Measurements from ENCODE around the gene PLEKHM1. TPM values are rescaled to one million over a fixed set of nuclear protein-coding genes. Genes with fewer than 3 reads are reported as not detected.
A peak's percentile ranks its signal among the peaks of the same experiment; 100 is the strongest.

The PLEKHM1 gene
- total RNA-seq, 2 experiments from 2014 or later = 48.6 to 53.0 TPM

GRCh38 chr17:45424769-45425124 is 65.8 kb downstream of the PLEKHM1 start:
- H3K4me3 Mint-ChIP-seq = no peak overlapping the region
- ChIA-PET CTCF (no interaction called here), POLR2A (no interaction called here)
- no peak for DNase-seq
- no peaks in the 10 kb centered on the region for H3K9me3 Mint-ChIP-seq
- H3K27me3 Mint-ChIP-seq = no peaks in the 10 kb centered on the region
- H3K36me3 Mint-ChIP-seq (ENCODE audit: low read depth) = peaks cover 6% of the 10 kb centered on the region
- H3K4me1 Mint-ChIP-seq = peaks cover 14% of the 10 kb centered on the region
- no peak overlapping the region for H3K27ac Mint-ChIP-seq

- H3K9me3 Mint-ChIP-seq = no peaks in the 10 kb centered on the region
- CTCF ChIA-PET = no interaction called here
- no peak overlapping the region for H3K27ac Mint-ChIP-seq
- H3K4me3 Mint-ChIP-seq = no peak overlapping the region
- peaks cover 14% of the 10 kb centered on the region for H3K4me1 Mint-ChIP-seq
- peaks cover 3% of the 10 kb centered on the region for H3K27me3 Mint-ChIP-seq
- POLR2A ChIA-PET = no interaction called here
- DNase-seq = no peak
- peaks cover 3% of the 10 kb centered on the region for H3K36me3 Mint-ChIP-seq (ENCODE audit: low read depth)
Measured at GRCh38 chr17:45423975-45424335, 66.6 kb downstream of the PLEKHM1 start.

- DNase-seq = no peak
- CTCF ChIA-PET = no interaction called here
- Mint-ChIP-seq H3K4me1 (peaks cover 9% of the 10 kb centered on the region), H3K4me3 (no peak overlapping the region), H3K27ac (no peak overlapping the region), H3K36me3 (ENCODE audit: low read depth) (no peaks in the 10 kb centered on the region), H3K9me3 (no peaks in the 10 kb centered on the region), H3K27me3 (peaks cover 3% of the 10 kb centered on the region)
- POLR2A ChIA-PET = no interaction called here
Measured at GRCh38 chr17:45423304-45423974, 67.1 kb downstream of the PLEKHM1 start.

- Mint-ChIP-seq H3K4me1 (peaks cover 32% of the 10 kb centered on the region), H3K4me3 (no peak overlapping the region), H3K27ac (peak overlapping the region; percentile 22), H3K9me3 (no peaks in the 10 kb centered on the region), H3K27me3 (peaks cover 3% of the 10 kb centered on the region), H3K36me3 (ENCODE audit: low read depth) (peaks cover 4% of the 10 kb centered on the region)
- ChIA-PET POLR2A (no interaction called here), CTCF (interaction anchor here (0.7 kb wide), 1 partner anchor 640 kb away, joined by 3 read pairs; no protein-coding TSS in a partner anchor)
- no peak for DNase-seq
Measured at GRCh38 chr17:45414990-45415881, 75.3 kb downstream of the PLEKHM1 start.

GRCh38 chr17:45413498-45413923 is 77.0 kb downstream of the PLEKHM1 start:
- ChIA-PET CTCF (interaction anchor here (0.7 to 3.1 kb wide), 2 partner anchors 14 to 81 kb away, joined by 3 to 11 read pairs; no protein-coding TSS in a partner anchor), POLR2A (no interaction called here)
- Mint-ChIP-seq H3K36me3 (ENCODE audit: low read depth) (peaks cover 10% of the 10 kb centered on the region), H3K27me3 (no peaks in the 10 kb centered on the region), H3K4me1 (peaks cover 40% of the 10 kb centered on the region), H3K27ac (no peak overlapping the region), H3K9me3 (no peaks in the 10 kb centered on the region), H3K4me3 (no peak overlapping the region)
- DNase-seq = no peak

GRCh38 chr17:45411348-45412105 is 79.0 kb downstream of the PLEKHM1 start:
- POLR2A ChIA-PET = no interaction called here
- no peaks in the 10 kb centered on the region for H3K9me3 Mint-ChIP-seq
- peak overlapping the region; percentile 98 for H3K27ac Mint-ChIP-seq
- peak overlapping the region; percentile 95 for H3K4me3 Mint-ChIP-seq
- peaks cover 58% of the 10 kb centered on the region for H3K4me1 Mint-ChIP-seq
- DNase-seq = no peak
- H3K36me3 Mint-ChIP-seq (ENCODE audit: low read depth) = peaks cover 24% of the 10 kb centered on the region
- CTCF ChIA-PET = interaction anchor here (3.1 kb wide), 1 partner anchor 16 kb away, joined by 11 read pairs; no protein-coding TSS in a partner anchor
- no peaks in the 10 kb centered on the region for H3K27me3 Mint-ChIP-seq

GRCh38 chr17:45410144-45411091 is 80.1 kb downstream of the PLEKHM1 start:
- H3K27me3 Mint-ChIP-seq = no peaks in the 10 kb centered on the region
- peak; percentile 71 for DNase-seq
- H3K4me3 Mint-ChIP-seq = peak overlapping the region; percentile 95
- peaks cover 28% of the 10 kb centered on the region for H3K36me3 Mint-ChIP-seq (ENCODE audit: low read depth)
- ChIA-PET POLR2A (no interaction called here), CTCF (interaction anchor here (1.2 to 1.8 kb wide), 6 partner anchors 10 to 261 kb away, joined by 3 to 7 read pairs (median 4); partner anchors contain the start of gene HEXIM1)
- peak overlapping the region; percentile 98 for H3K27ac Mint-ChIP-seq
- no peaks in the 10 kb centered on the region for H3K9me3 Mint-ChIP-seq
- peaks cover 60% of the 10 kb centered on the region for H3K4me1 Mint-ChIP-seq

- H3K4me1 Mint-ChIP-seq = peaks cover 55% of the 10 kb centered on the region
- DNase-seq = no peak
- no peaks in the 10 kb centered on the region for H3K27me3 Mint-ChIP-seq
- CTCF ChIA-PET = interaction anchor here (1.2 to 1.8 kb wide), 7 partner anchors 9 to 261 kb away, joined by 3 to 7 read pairs (median 4); partner anchors contain the start of gene HEXIM1
- peak overlapping the region; percentile 98 for H3K27ac Mint-ChIP-seq
- H3K36me3 Mint-ChIP-seq (ENCODE audit: low read depth) = peaks cover 27% of the 10 kb centered on the region
- H3K9me3 Mint-ChIP-seq = no peaks in the 10 kb centered on the region
- POLR2A ChIA-PET = interaction anchor here (0.6 kb wide), 2 partner anchors 92 to 212 kb away, joined by 4 read pairs; partner anchors contain the start of gene MAP3K14
- peak overlapping the region; percentile 95 for H3K4me3 Mint-ChIP-seq
Measured at GRCh38 chr17:45409659-45410076, 80.9 kb downstream of the PLEKHM1 start.

GRCh38 chr17:45408611-45409421 is 81.7 kb downstream of the PLEKHM1 start:
- no peaks in the 10 kb centered on the region for H3K9me3 Mint-ChIP-seq
- ChIA-PET POLR2A (interaction anchor here (0.6 kb wide), 2 partner anchors 92 to 211 kb away, joined by 4 read pairs; partner anchors contain the start of gene MAP3K14), CTCF (interaction anchor here (0.6 to 1.8 kb wide), 9 partner anchors 9 to 260 kb away, joined by 3 to 7 read pairs (median 3); partner anchors contain the start of gene HEXIM1)
- no peaks in the 10 kb centered on the region for H3K27me3 Mint-ChIP-seq
- no peak for DNase-seq
- H3K36me3 Mint-ChIP-seq (ENCODE audit: low read depth) = peaks cover 34% of the 10 kb centered on the region
- H3K27ac Mint-ChIP-seq = peak overlapping the region; percentile 98
- peak overlapping the region; percentile 95 for H3K4me3 Mint-ChIP-seq
- peaks cover 57% of the 10 kb centered on the region for H3K4me1 Mint-ChIP-seq

- H3K4me1 Mint-ChIP-seq = peaks cover 42% of the 10 kb centered on the region
- no peak for DNase-seq
- H3K4me3 Mint-ChIP-seq = no peak overlapping the region
- CTCF ChIA-PET = interaction anchor here (1.7 kb wide), 1 partner anchor 21 kb away, joined by 5 read pairs; no protein-coding TSS in a partner anchor
- peaks cover 54% of the 10 kb centered on the region for H3K36me3 Mint-ChIP-seq (ENCODE audit: low read depth)
- POLR2A ChIA-PET = no interaction called here
- H3K27me3 Mint-ChIP-seq = no peaks in the 10 kb centered on the region
- H3K27ac Mint-ChIP-seq = peak overlapping the region; percentile 13
- H3K9me3 Mint-ChIP-seq = no peaks in the 10 kb centered on the region
Measured at GRCh38 chr17:45406107-45406506, 84.4 kb downstream of the PLEKHM1 start.
